ENCODE measurements around the gene MBOAT2. TPM values are rescaled to one million over a fixed set of nuclear protein-coding genes. Genes with fewer than 3 reads are reported as not detected.

MBOAT2 gene
- polyA plus RNA-seq, 1 donor (not counting 4 experiments of a cell fraction or from before 2014, with no cell fraction given) = 121 TPM

GRCh38 chr2:8987410-8987809 lies 16.1 kb downstream of the MBOAT2 start:
- FAIRE-seq = no peak
- no peaks in the 10 kb centered on the region for H3K9me3 ChIP-seq (ENCODE audit: control insufficient read depth, low read depth, low read length)
- peaks cover 34% of the 10 kb centered on the region for H3K4me1 ChIP-seq (ENCODE audit: control insufficient read depth, extremely low read depth, insufficient read depth, low read length)
- H3K79me2 ChIP-seq (ENCODE audit: control insufficient read depth, insufficient read depth, low read length) = peaks cover 96% of the 10 kb centered on the region
- no peaks in the 10 kb centered on the region for H4K20me1 ChIP-seq (ENCODE audit: control insufficient read depth, extremely low read depth, insufficient read depth, low read length)
- H2AFZ ChIP-seq (ENCODE audit: control insufficient read depth, low read length) = no peak overlapping the region
- peaks cover 4% of the 10 kb centered on the region for H3K9me1 ChIP-seq (ENCODE audit: control insufficient read depth, extremely low read depth, insufficient read depth, low read length)
- DNase-seq (ENCODE audit: low read depth, low spot score) = no peak
- dilution Hi-C loops (cut with MboI; ENCODE audit: extremely low pct_ligation_motif_present, low sequenced_read_pairs) = no loop called here
- no peak overlapping the region for H3K27ac ChIP-seq (ENCODE audit: control insufficient read depth, insufficient read depth, low read length)
- H3K4me2 ChIP-seq (ENCODE audit: control insufficient read depth, extremely low read depth, insufficient read depth, low read depth, low read length) = no peak overlapping the region
- H3K36me3 ChIP-seq (ENCODE audit: control insufficient read depth in 2 of 2, extremely low read depth in 1 of 2, insufficient read depth in 2 of 2, low read length in 2 of 2) = no peaks in the 10 kb centered on the region
- no peak overlapping the region for H3K4me3 ChIP-seq (ENCODE audit: control insufficient read depth in 2 of 3, extremely low read depth in 1 of 3, insufficient read depth in 2 of 3, low read depth in 1 of 3, low read length in 3 of 3)
- TF ChIP-seq CTCF (optimal IDR thresholded peaks at IDR 0.05 in 1 of 3, IDR thresholded peaks at IDR 0.05 in 1 of 3, conservative IDR thresholded peaks at IDR 0.05 in 1 of 3; ENCODE audit: extremely low read depth in 1 of 3, insufficient read depth in 2 of 3, low read length in 3 of 3) (no peak), EZH2 (IDR thresholded peaks at IDR 0.05; ENCODE audit: low read length) (no peak)
- no peaks in the 10 kb centered on the region for H3K27me3 ChIP-seq (ENCODE audit: control insufficient read depth, extremely low read depth, insufficient read depth, low read length)
- H3K9ac ChIP-seq (ENCODE audit: control insufficient read depth, extremely low read depth, insufficient read depth, low read length) = no peak overlapping the region

- no peaks in the 10 kb centered on the region for H4K20me1 ChIP-seq (ENCODE audit: control insufficient read depth, extremely low read depth, insufficient read depth, low read length)
- peaks cover 34% of the 10 kb centered on the region for H3K4me1 ChIP-seq (ENCODE audit: control insufficient read depth, extremely low read depth, insufficient read depth, low read length)
- no peaks in the 10 kb centered on the region for H3K36me3 ChIP-seq (ENCODE audit: control insufficient read depth in 2 of 2, extremely low read depth in 1 of 2, insufficient read depth in 2 of 2, low read length in 2 of 2)
- H3K79me2 ChIP-seq (ENCODE audit: control insufficient read depth, insufficient read depth, low read length) = peaks cover 97% of the 10 kb centered on the region
- no peak overlapping the region for H2AFZ ChIP-seq (ENCODE audit: control insufficient read depth, low read length)
- H3K4me2 ChIP-seq (ENCODE audit: control insufficient read depth, extremely low read depth, insufficient read depth, low read depth, low read length) = no peak overlapping the region
- no peak overlapping the region for H3K9ac ChIP-seq (ENCODE audit: control insufficient read depth, extremely low read depth, insufficient read depth, low read length)
- no peak overlapping the region for H3K4me3 ChIP-seq (ENCODE audit: control insufficient read depth in 2 of 3, extremely low read depth in 1 of 3, insufficient read depth in 2 of 3, low read depth in 1 of 3, low read length in 3 of 3)
- no peaks in the 10 kb centered on the region for H3K27me3 ChIP-seq (ENCODE audit: control insufficient read depth, extremely low read depth, insufficient read depth, low read length)
- dilution Hi-C loops (cut with MboI; ENCODE audit: extremely low pct_ligation_motif_present, low sequenced_read_pairs) = no loop called here
- no peaks in the 10 kb centered on the region for H3K9me3 ChIP-seq (ENCODE audit: control insufficient read depth, low read depth, low read length)
- no peak for DNase-seq (ENCODE audit: low read depth, low spot score)
- H3K9me1 ChIP-seq (ENCODE audit: control insufficient read depth, extremely low read depth, insufficient read depth, low read length) = peaks cover 4% of the 10 kb centered on the region
- H3K27ac ChIP-seq (ENCODE audit: control insufficient read depth, insufficient read depth, low read length) = peak overlapping the region; percentile 4
- TF ChIP-seq CTCF (optimal IDR thresholded peaks at IDR 0.05 in 1 of 3, IDR thresholded peaks at IDR 0.05 in 1 of 3, conservative IDR thresholded peaks at IDR 0.05 in 1 of 3; ENCODE audit: extremely low read depth in 1 of 3, insufficient read depth in 2 of 3, low read length in 3 of 3) = peak; percentile 12 to 26 (median 14)
- no peak for TF ChIP-seq EZH2 (IDR thresholded peaks at IDR 0.05; ENCODE audit: low read length)
- no peak for FAIRE-seq
These were observed 17.0 kb downstream of the MBOAT2 start for GRCh38 chr2:8986327-8986976.

All from keratinocyte (primary cell).